Breast epithelium (tissue), 3 donors: ENCODE results near the gene MCRIP2.

Experiments used
- CTCF ChIP-seq, 3 donors: fragments of 450-650 bp; IDR thresholded peaks; one replicate each; pipeline ENCODE4 v1.5.1; 2016 to 2017; ENCODE audit warnings: antibody characterized with exemption in 3 of 3, mild to moderate bottlenecking in 3 of 3, moderate library complexity in 3 of 3
- POLR2A ChIP-seq: fragments of 450-650 bp; IDR thresholded peaks from one replicate; pipeline ENCODE4 v1.6.1; 2016; ENCODE audit warnings: antibody characterized with exemption, mild to moderate bottlenecking, moderate library complexity

- no peak for TF ChIP-seq CTCF (IDR thresholded peaks at IDR 0.05)
- TF ChIP-seq POLR2A, result no peak
Observed at GRCh38 chr16:646679-647172, 5.1 kb downstream of the MCRIP2 start.
